Measurements from ENCODE around the gene ADK.
"Not testable (repeated sequence)": the region's sequence is repeated elsewhere in the genome, so short reads cannot be mapped to it uniquely, and the experiment has no call there.

ADK gene

GRCh38 chr10:74150990-74151878 lies at the start of gene ADK:
Gene ADK (plus strand): TSS chr10:74151221. CDS start chr10:74151279, 58 bp downstream.
- peak; percentile 96 to 99 (median 98) for DNase-seq (ENCODE audit: low read depth in 2 of 3, low spot score in 2 of 3)

DNA sequence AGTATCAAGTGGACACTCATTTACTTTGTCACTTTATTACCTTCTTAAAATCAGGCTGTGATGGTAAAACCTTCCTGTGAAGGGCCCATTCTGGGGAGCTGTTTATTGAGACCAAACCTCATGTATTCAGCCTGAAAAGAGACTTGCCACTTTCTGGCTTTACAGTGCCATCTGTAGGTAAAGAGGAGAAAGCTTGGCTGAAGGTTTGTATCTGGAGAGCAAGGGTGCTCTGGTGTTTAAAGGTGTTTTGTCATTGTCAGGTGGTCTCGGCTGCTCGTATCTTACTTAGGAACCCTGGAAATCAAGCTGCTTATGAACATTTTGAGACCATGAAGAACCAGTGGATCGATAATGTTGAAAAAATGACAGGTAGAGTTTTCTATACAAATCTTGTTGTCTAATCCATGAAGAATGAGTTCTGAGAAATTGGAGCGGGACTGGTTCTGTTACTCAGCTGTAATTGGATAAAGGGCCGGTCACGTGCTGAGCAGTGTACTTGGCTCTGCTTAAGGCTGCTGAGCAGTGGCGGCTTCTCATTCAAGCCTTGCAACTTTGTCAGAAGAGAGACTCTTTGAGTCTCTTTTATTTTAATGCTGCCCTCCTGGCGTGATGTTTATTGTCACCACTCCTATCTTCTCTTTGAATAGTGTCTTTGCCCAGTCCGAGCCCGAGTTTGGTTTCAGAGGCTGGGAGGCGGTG lies 47.3 kb upstream of the ADK start:
- DNase-seq (ENCODE audit: low read depth in 2 of 3, low spot score in 2 of 3): no peak

- no peak for DNase-seq (ENCODE audit: low read depth in 2 of 3, low spot score in 2 of 3)
Observed at GRCh38 chr10:74104480-74104879, 46.5 kb upstream of the ADK start.

- DNase-seq (ENCODE audit: low read depth in 2 of 3, low spot score in 2 of 3): no peak
Observed at GRCh38 chr10:74104996-74105395, 46.0 kb upstream of the ADK start.

DNA sequence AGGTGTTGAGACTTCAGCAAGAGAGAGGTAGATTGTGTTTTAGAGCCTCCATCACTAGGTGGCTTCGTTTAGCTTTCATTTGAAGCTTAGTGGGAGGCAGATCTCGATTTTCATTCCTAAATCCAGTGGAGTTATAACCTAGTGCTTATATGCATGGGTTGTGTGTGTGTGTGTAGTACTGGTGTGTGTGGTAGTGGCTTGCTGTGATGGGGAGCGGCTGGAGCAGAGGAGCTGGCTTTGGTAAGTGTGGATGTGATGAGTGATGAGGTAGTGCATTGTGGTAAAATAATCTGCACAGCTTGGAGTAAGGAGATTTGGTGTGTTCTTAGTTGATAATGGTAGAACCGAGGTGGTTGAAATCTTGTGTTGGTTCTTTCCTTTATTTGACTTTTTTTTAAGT lies 43.6 kb upstream of the ADK start:
- no peak for DNase-seq (ENCODE audit: low read depth in 2 of 3, low spot score in 2 of 3)

DNA sequence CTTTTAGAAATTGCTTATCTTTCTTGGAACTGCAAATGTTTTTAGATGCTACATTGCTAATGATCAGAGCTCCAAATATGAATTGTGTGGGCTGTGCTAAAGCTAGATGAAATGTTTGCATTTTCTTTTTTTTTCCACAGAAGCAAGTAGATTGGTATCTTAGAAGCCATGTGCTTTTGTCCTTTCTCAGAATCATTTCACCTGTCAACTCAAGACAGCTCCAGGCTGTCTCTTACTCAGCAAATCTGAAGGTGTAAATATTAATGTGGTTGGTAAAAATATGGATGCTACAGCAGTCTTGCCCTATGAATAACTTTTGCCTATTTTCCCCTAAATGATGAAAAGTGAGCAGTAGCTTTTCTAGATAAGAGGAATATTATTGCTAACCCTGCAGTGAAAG lies 41.6 kb upstream of the ADK start:
- DNase-seq (ENCODE audit: low read depth in 2 of 3, low spot score in 2 of 3): no peak

DNA sequence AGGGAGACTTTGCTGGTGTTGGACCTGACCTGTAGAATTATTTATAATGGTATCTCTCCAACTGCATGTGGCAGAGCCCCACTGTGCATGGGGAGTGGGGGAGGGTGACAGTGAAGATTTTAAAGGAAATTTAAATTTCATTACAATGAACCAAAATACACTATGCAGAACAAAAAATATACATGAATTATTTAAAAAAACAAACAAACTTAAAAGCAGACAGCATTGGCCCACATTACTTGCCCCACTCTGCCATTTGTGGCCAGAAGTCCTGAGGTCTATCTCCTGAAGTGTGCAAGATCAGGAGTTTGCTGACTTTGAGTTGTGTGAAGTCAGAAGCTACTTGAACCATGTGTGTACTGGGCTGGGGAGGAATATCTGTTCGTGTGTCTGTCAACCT lies 40.9 kb upstream of the ADK start:
- no peak for DNase-seq (ENCODE audit: low read depth in 2 of 3, low spot score in 2 of 3)

DNA sequence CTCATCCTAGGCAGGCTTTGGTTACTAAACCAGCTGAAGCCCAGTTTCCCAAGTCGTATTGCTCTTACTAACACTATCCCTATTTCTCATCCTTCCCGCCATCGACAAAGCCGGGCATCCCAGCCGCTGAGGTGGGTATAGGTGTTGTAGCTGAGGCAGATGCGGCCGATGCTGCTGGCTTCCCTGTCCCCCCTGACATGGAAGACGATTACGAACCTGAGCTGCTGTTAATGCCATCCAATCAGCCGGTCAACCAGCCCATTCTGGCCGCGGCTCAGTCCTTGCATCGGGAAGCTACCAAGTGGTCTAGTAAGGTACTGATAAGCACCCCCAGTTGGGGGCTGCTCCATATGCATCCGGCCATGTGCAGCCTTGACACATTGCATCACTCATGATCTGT lies 39.2 kb upstream of the ADK start:
- DNase-seq (ENCODE audit: low read depth in 2 of 3, low spot score in 2 of 3): no peak

GRCh38 chr10:74113546-74113945 lies 37.5 kb upstream of the ADK start:
- no peak for DNase-seq (ENCODE audit: low read depth in 2 of 3, low spot score in 2 of 3)

GRCh38 chr10:74114041-74114448 lies 37.0 kb upstream of the ADK start:
- DNase-seq (ENCODE audit: low read depth in 2 of 3, low spot score in 2 of 3): no peak

GRCh38 chr10:74117738-74118137 lies 33.3 kb upstream of the ADK start:
- DNase-seq (ENCODE audit: low read depth in 2 of 3, low spot score in 2 of 3): no peak

DNA sequence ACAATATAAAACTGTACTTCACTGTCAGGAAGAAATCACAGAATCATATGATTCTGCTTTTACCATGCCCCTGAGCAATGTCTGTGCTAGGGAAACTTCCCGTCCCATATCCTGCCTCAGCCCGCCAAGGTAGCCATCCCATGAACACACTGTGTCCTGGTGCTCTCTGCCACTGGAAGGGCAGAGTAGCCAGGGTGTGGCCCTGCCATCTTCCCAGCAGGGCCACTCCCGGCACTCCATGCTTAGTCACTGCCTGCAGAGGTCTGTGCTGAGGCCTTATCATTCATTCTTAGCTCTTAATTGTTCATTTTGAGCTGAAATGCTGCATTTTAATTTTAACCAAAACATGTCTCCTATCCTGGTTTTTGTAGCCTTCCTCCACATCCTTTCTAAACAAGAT lies 32.2 kb upstream of the ADK start:
- no peak for DNase-seq (ENCODE audit: low read depth in 2 of 3, low spot score in 2 of 3)

GRCh38 chr10:74120911-74121310 lies 30.1 kb upstream of the ADK start:
- no peak for DNase-seq (ENCODE audit: low read depth in 2 of 3, low spot score in 2 of 3)

DNA sequence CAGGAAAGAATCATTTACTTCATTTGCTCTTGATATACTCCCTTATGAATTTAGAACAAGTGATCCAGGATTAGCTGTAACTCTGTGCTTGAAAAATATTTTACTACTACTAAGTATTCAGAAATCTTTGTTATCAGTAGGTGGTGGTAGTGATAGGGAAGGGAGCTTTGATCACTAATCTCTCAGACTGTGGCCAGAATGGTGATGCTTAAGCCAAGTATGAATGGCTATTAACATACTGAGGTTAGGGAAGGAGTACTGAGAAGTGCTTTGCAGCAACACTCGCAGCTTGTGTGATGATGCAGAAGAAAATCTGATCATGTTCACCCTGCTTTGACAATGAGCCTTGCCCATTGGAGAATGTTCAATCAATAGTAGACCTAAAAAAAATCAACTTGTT lies 29.7 kb upstream of the ADK start:
- DNase-seq (ENCODE audit: low read depth in 2 of 3, low spot score in 2 of 3): no peak

GRCh38 chr10:74122060-74122459 lies 29.0 kb upstream of the ADK start:
- DNase-seq (ENCODE audit: low read depth in 2 of 3, low spot score in 2 of 3): no peak

DNA sequence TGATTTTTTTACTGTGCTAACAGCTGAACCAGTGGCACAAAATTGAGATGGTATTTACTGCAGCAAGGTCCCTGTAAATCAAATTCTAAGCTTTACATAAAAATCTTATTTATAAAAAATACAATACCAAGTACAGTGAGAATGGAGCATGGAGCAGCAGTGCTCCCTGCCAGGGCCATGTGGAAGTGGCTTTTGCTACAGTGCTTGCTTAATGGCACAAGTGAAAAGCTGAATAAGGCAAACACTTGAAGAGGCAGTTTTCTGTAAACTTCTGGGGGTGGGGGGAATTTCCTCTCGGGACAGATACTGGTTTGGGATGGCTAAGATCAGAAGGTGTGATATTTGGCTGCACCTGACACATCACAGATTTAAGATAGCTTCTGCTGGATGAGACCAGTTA lies 27.9 kb upstream of the ADK start:
- no peak for DNase-seq (ENCODE audit: low read depth in 2 of 3, low spot score in 2 of 3)

DNA sequence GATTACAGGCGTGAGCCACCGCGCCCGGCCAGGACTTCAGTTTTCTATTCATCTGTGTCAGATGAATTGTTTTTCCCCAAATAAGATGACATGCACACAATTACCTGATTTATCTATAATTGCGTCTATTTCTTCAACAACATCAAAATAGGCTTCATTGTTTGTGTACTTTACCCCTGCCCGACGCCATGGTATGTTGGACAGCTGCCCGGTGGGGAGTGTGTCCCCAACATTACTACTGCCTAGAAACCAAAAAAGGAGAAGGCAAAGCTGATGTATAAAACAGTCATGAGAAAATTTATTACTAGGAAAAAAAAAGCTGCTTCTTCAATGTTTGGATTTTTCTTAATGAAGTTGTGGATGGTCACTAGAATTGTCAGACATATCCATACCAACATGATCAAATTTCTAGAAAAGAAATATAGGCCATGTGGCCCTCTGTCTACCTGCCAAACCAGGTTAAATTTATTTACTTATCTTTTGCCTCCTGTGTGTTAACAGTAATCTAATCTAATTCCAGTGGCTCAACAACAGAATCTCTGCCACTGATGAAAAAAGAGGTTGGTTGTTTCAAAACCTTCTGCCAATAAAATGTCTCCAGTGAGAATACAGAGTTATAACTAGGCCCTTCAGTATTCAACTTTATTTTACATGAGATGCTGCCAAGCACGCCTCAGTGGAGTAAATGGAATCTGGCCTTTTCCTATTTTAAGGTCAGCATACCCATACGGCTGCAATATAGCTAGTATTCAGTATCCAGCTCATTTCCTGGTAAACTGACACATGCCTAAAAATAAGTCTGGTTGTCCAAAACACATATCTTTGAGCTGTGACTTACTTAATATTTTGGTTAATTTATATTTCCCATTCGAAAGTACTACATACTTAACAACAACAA lies 16.8 kb upstream of the ADK start:
- DNase-seq (ENCODE audit: low read depth in 2 of 3, low spot score in 2 of 3): no peak

- DNase-seq (ENCODE audit: low read depth in 2 of 3, low spot score in 2 of 3): no peak
Observed at GRCh38 chr10:74135452-74135851, 15.6 kb upstream of the ADK start.

- no peak for DNase-seq (ENCODE audit: low read depth in 2 of 3, low spot score in 2 of 3)
Observed at GRCh38 chr10:74137992-74138391, 13.0 kb upstream of the ADK start.

DNA sequence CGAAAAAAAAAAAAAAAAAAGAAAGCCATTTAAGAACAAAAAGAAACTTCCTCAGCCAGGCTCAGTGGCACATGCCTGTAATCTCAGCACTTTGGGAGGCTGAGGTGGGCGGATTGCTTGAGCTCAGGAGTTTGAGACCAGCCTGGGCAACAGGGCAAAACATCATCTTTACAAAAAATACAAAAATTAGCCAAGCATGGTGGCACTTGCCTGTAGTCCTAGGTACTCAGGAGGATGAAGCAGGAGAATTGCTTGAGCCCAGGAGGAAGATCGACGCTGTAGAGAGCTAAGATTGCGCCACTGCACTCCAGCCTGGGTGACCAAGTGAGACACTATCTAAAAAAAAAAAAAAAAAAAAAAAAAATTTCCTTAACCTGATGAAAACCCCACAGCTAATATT lies 12.4 kb upstream of the ADK start:
- not testable (repeated sequence) for DNase-seq (ENCODE audit: low read depth in 2 of 3, low spot score in 2 of 3)

DNA sequence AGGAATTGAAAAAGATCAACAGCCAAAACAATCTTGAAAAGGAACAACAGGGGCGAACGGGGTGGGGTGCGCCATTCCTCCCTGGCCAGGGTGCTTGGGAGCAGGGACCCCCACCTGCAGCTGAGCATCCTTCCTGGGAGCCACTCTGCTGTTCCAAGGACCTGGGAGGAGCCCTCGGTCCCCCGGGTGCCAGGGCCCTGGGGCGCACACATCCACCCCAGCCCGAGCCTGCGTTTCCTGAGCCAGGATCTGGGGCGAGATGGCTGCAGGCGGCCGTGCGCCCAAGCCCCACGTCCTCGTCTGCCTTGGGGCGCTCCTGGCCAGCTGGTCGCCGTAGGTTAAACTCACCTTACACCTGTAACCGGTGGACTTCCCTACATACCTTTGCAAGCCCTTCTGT lies 11.0 kb upstream of the ADK start:
- no peak for DNase-seq (ENCODE audit: low read depth in 2 of 3, low spot score in 2 of 3)

- no peak for DNase-seq (ENCODE audit: low read depth in 2 of 3, low spot score in 2 of 3)
Observed at GRCh38 chr10:74140553-74140952, 10.5 kb upstream of the ADK start.
